DMS79 treated with DMSO at 0.1 percent for 48 hours (cell line): Measurements from ENCODE around the gene UBE2Q1.
A peak's percentile ranks its signal among the peaks of the same experiment; 100 is the strongest.
"Not testable (repeated sequence)": the region's sequence is repeated elsewhere in the genome, so short reads cannot be mapped to it uniquely, and the experiment has no call there.

Experiments used
- DNase-seq: peaks from one replicate; lab custom pipeline; 2025; lab: John Stamatoyannopoulos, UW

Gene UBE2Q1

GRCh38 chr1:154550657-154551056, 7.8 kb downstream of the UBE2Q1 start:
- no peak for DNase-seq

DNA sequence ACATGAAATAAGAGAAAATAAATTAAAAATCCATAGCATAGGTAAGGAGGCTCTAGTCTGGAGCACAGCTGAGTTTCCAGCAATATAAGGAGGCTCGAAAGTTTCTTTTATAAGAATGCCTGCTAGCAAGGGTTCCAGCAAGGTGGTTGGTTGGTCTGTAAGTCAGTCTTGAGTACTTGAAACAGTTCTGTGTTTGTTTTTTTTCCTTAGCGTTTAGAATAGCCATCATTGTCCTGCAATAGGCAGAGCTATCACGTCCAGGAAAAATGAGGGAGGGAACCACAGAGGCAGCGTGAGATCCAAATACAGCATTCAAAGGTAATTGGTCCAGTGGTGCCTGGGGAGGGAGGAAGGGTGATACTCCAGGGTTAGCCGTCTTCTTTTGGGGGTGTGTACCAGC, 8.4 kb downstream of the UBE2Q1 start:
- no peak for DNase-seq

DNA sequence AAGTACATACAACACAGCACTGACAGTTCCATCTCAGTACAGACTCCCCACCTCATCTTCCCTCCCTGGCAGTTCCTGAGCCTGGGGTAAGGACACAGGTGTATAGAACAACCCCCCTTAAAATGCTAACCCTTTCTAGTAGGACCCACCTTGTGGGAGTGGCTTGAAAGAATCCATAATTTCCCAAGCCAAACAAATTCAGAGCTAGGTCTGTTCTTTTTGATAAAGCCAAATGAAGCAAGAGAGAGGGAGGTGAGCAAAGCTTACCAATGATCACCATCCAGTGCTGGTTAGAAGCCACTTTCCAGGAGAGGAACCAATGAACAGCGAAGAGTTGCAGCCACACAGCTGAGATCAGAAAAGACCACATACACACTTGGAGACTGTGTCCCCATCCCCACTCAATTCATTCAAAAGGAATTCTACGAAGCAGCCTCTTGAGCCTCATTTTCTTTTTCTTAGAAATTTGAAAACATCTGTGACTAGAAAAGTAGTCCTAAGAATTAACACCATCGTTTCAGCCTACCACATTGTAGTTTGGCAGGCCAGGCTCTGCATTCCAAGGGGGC, 9.2 kb downstream of the UBE2Q1 start:
- DNase-seq = no peak

GRCh38 chr1:154548028-154548427, 10.4 kb downstream of the UBE2Q1 start:
- DNase-seq = no peak

- no peak for DNase-seq
Observed at GRCh38 chr1:154547105-154547732, 11.2 kb downstream of the UBE2Q1 start.

DNA sequence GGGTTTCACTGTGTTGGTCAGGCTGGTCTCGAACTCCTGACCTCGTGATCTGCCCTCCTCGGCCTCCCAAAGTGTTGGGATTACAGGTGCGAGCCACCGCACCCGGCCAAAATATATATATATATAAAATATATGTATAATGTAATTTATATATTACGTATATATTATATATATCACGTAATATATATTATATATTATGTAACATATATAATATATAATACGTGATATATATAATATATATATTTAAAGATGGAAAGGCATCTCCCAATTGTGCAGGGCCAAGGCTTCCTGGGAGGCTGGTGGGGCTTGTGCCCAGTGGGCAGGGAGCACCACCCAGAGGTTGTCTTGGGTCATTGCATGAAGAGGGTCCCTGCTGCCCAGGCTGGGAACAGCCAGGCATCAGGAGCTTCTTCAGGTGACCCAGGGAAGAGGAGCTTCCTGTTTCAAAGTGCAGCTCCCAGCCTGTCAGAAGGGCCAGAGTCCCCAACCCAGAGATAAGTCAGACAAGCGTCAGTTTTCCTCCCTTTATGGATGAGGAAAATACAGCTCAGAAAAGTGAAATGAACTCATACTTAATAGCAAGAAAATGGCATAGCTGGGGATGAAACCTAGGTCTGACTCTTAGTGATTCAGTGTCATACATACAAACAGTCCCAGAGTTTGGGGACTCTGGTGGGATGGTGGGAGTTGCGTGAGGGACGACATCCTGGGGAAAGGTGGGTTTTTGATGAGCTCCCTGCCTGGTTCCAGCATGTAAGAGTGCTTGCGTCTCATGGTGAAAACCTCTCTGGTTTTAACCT, 12.0 kb downstream of the UBE2Q1 start:
- no peak for DNase-seq

- no peak for DNase-seq
Observed at GRCh38 chr1:154541231-154541630, 17.2 kb downstream of the UBE2Q1 start.

DNA sequence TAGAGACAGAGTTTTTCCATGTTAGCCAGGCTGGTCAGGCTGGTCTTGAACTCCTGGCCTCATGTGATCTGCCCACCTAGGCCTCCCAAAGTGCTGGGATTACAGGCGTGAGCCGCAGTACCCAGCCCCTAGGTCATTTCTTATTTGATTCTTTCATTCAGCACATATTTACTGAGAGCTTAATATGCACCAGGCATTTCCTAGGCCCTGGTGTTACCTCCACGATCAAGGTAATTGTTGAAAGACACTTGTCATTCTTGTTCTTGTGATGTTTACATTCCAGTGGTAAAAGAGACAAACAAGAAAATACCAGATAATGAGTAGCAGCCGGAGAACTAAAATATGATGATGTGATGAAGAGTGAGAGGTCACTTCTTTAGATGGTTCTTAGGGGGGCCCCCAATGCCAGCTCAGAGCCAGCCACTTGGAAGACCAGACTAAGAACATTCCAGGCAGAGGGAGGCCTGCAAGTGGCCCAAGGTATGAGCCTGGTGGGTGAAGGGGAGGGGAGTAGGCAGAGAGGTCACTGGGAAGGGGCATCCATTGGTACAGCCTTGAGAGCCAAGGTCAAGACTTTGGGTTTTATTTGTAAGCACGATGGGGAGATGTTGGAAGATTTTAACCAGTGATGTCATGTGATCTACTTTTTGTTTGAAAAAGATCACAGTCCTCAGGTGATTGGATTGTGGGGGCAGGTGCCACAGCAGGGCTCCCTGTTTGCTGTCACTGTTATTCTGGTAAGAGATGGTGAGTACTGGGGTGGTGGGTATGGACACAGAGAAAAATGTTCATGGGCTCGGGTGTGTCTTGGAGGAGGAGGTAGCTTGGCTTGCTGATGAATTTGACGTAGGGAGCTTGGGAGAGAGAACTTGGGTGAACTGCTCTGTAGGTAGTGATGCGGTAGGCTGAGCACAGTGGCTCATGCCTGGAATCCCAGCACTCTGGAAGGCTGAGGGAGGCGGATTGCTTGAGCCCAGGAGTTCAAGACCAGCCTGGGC, 18.7 kb downstream of the UBE2Q1 start:
- no peak for DNase-seq

GRCh38 chr1:154536570-154536969, 21.9 kb downstream of the UBE2Q1 start:
- DNase-seq = no peak

DNA sequence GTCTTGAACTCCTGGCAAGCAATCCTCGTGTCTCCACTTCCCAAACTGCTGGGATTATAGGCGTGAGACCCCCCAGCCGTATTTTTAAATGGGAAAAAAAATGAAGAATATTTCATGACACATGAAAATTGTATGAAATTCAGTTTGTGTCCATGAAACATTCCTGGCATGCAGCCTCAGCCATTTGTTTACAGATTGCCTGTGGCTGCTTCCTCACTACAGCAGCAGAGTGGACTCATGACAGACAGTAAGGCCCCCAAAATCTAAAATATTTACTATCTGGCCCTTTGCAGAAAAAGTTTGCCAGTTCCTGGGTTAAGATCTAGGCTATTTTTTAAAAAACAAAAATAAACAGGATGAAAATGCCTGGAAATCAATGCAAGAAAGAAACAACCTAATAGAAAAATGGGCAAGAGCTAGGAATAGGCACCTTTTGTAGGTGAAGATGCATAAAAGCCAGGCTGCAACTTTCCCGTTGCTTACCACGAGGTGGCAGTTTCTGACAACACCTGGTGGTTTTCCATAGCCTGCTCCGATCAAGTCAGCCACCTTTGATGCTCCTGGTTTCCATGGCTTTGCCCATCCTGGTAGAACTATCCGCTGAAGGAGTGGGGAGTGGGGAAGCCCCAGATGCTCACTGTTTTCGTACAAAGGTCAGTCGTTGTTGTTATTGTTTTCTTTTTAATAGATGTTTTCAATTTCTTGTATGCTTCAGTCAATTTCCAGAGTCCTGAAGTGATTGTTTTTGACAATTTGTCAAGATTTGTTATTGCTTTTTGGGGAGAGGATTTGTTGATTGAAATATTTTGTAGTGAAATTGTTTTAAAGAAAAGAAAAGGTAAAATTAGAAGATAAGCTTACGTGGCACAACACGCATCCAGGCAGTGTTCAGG, 24.3 kb downstream of the UBE2Q1 start:
- peak; percentile 29 for DNase-seq

DNA sequence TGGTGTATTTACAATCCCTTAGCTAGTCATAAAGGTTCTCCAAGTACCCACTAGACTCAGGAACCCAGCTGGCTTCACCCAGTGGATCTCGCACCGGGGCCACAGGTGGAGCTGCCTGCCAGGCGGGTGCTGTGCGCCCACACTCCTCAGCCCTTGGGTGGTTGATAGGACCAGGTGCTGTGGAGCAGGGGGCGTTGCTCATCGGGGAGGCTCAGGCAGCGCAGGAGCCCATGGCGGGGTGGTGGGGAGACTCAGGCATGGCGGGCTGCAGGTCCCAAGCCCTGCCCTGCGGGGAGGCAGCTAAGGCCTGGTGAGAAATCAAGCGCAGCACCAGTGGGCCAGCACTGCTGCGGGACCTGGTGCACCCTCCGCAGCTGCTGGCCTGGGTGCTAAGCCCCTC, 26.5 kb downstream of the UBE2Q1 start:
- not testable (repeated sequence) for DNase-seq

GRCh38 chr1:154529308-154529707, 29.2 kb downstream of the UBE2Q1 start:
- no peak for DNase-seq

- no peak for DNase-seq
Observed at GRCh38 chr1:154527192-154527591, 31.3 kb downstream of the UBE2Q1 start.

GRCh38 chr1:154524881-154525280, 33.6 kb downstream of the UBE2Q1 start:
- DNase-seq = no peak

- no peak for DNase-seq
Observed at GRCh38 chr1:154521695-154522094, 36.8 kb downstream of the UBE2Q1 start.

GRCh38 chr1:154520333-154520732, 38.1 kb downstream of the UBE2Q1 start:
- no peak for DNase-seq

DNA sequence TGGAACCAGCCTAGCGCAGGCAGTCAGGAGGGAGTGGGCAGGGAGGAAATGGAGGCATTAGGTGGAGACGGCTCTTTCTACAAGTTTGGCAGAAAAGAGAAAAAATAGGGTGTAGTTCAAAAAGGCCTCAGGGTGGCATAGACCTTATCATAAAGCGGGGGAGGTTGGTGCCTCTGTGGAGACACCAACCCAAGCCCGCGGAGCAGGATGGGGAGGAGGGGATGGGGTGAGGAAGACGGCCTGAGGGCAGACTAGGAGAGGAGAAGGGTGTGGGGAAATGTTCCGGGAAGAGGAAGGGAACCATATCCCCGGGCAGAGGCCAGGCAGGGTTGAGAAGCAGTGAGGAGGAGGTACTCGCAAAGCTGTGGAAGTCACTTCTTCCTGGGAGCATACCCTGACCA, 38.9 kb downstream of the UBE2Q1 start:
- no peak for DNase-seq

GRCh38 chr1:154517661-154518060, 40.8 kb downstream of the UBE2Q1 start:
- DNase-seq = no peak

GRCh38 chr1:154514066-154514553, 44.4 kb downstream of the UBE2Q1 start:
- DNase-seq = no peak

DNA sequence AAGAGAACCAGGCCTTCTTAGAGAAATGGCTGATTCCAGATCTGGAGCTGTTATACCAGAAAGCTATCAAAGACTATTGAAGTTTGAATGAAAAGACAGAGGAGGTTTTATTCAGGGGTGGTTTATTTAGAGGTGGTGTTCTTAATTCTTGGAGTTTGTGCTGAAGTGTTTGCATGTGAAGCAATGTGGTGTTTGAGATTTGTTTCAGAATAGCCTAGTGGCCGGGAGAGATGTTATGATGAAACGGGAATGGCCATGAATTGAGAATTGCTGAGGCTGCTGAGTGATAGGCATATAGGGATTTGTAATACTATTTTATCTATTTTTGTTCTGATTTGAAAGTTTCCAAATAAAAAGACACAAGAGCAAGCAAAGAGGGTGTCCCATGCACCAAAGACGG, 45.7 kb downstream of the UBE2Q1 start:
- DNase-seq = no peak

- DNase-seq = no peak
Observed at GRCh38 chr1:154503898-154504297, 54.6 kb downstream of the UBE2Q1 start.
